ACHN (cell line): Measurements from ENCODE around the gene DBN1.

Experiments used
- DNase-seq: peaks from one replicate; pipeline ENCODE4 v3.0.0-alpha.2; 2015
- in situ Hi-C: cut with HindIII; loops from 2 replicates; pipeline ENCODE4 v1.10.0; 2017; ENCODE audit warnings: low sequenced_read_pairs, low pct_ligation_motif_present, low pct_unique_long_range_greater_than_20kb

DBN1 gene

GRCh38 chr5:177438468-177438867 is 35.0 kb downstream of the DBN1 start:
- no peak for DNase-seq
- in situ Hi-C loops: no loop called here

GRCh38 chr5:177437623-177438022 is 35.8 kb downstream of the DBN1 start:
- in situ Hi-C loops: no loop called here
- DNase-seq: no peak

GRCh38 chr5:177435847-177436536 is 37.4 kb downstream of the DBN1 start:
- DNase-seq: no peak
- in situ Hi-C loops: no loop called here

- no peak for DNase-seq
- in situ Hi-C loops: no loop called here
These were observed 38.3 kb downstream of the DBN1 start for GRCh38 chr5:177434942-177435738.

- in situ Hi-C loops: no loop called here
- DNase-seq: no peak
These were observed 39.0 kb downstream of the DBN1 start for GRCh38 chr5:177434437-177434836.

GRCh38 chr5:177433658-177434217 is 39.7 kb downstream of the DBN1 start:
- in situ Hi-C loops: no loop called here
- no peak for DNase-seq

GRCh38 chr5:177432839-177433657 is 40.4 kb downstream of the DBN1 start:
- in situ Hi-C loops: no loop called here
- no peak for DNase-seq

GRCh38 chr5:177432143-177432838 is 41.1 kb downstream of the DBN1 start:
- in situ Hi-C loops: no loop called here
- DNase-seq: no peak

- in situ Hi-C loops: no loop called here
- no peak for DNase-seq
These were observed 41.9 kb downstream of the DBN1 start for GRCh38 chr5:177431317-177432142.

- in situ Hi-C loops: no loop called here
- DNase-seq: no peak
These were observed 42.5 kb downstream of the DBN1 start for GRCh38 chr5:177430972-177431316.

- in situ Hi-C loops: no loop called here
- no peak for DNase-seq
These were observed 43.1 kb downstream of the DBN1 start for GRCh38 chr5:177430140-177430951.

GRCh38 chr5:177429248-177430040 is 44.0 kb downstream of the DBN1 start:
- in situ Hi-C loops: no loop called here
- no peak for DNase-seq

- in situ Hi-C loops: no loop called here
- DNase-seq: no peak
These were observed 44.7 kb downstream of the DBN1 start for GRCh38 chr5:177428574-177429217.

- DNase-seq: no peak
- in situ Hi-C loops: no loop called here
These were observed 45.4 kb downstream of the DBN1 start for GRCh38 chr5:177427919-177428573.

GRCh38 chr5:177427211-177427822 is 46.1 kb downstream of the DBN1 start:
- no peak for DNase-seq
- in situ Hi-C loops: no loop called here
